Breast epithelium (tissue), 4 donors: ENCODE data around the gene TCTN1. TPM values are rescaled to one million over a fixed set of nuclear protein-coding genes. Genes with fewer than 3 reads are reported as not detected.

Experiments
- DNase-seq, 2 donors: peaks; one replicate each; pipeline ENCODE4 v3.0.0-alpha.2; 2019; ENCODE audit warnings: low spot score in 2 of 2
- H3K27ac ChIP-seq, 2 donors: fragments of 200-600 bp; sonication (generic) in 1 of 2; one replicate each; pipeline ENCODE4 v1.5.1; 2016 to 2019; ENCODE audit warnings: mild to moderate bottlenecking in 1 of 2
- H3K27me3 ChIP-seq, 2 donors: fragments of 200-600 bp; sonication (generic) in 1 of 2; one replicate each; pipeline versions ENCODE4 v1.5.1 to v1.6.0; 2017 to 2019; ENCODE audit warnings: control low read depth in 1 of 2, mild to moderate bottlenecking in 1 of 2
- H3K36me3 ChIP-seq: fragments of 200-600 bp; one replicate; pipeline ENCODE4 v1.5.1; 2019
- H3K4me1 ChIP-seq, 2 donors: fragments of 200-600 bp; sonication (generic); one replicate each; pipeline ENCODE4 v1.5.1; 2016 to 2019; ENCODE audit warnings: control low read depth in 1 of 2
- H3K4me3 ChIP-seq, 3 donors: fragments of 200-600 bp; sonication (generic); 1 replicate in 2 of 3; 2 replicates in 1 of 3; pipeline ENCODE4 v1.5.1; 2016 to 2019; ENCODE audit warnings: mild to moderate bottlenecking in 3 of 3, moderate library complexity in 2 of 3
- H3K9me3 ChIP-seq, 2 donors: fragments of 200-600 bp; sonication (generic) in 1 of 2; one replicate each; pipeline ENCODE4 v1.5.1; 2016 to 2019; ENCODE audit warnings: control low read depth in 1 of 2
- CTCF ChIP-seq, 3 donors: fragments of 450-650 bp; IDR thresholded peaks; one replicate each; pipeline ENCODE4 v1.5.1; 2016 to 2017; ENCODE audit warnings: antibody characterized with exemption in 3 of 3, mild to moderate bottlenecking in 3 of 3, moderate library complexity in 3 of 3
- POLR2A ChIP-seq: fragments of 450-650 bp; IDR thresholded peaks from one replicate; pipeline ENCODE4 v1.6.1; 2016; ENCODE audit warnings: antibody characterized with exemption, mild to moderate bottlenecking, moderate library complexity
- POLR2AphosphoS5 ChIP-seq, 3 donors: sonication (generic); formaldehyde crosslinking; IDR thresholded peaks; one replicate each; pipeline ENCODE4 v1.6.1; 2017; ENCODE audit warnings: antibody characterized with exemption in 3 of 3
- intact Hi-C: fragments of 100-400 bp; cut with DNase I; formaldehyde crosslinking; loops from one replicate; pipeline ENCODE4 v1.15.1; 2023; ENCODE audit warnings: low total_unique reads
- total RNA-seq, 3 donors: library from RNA; depleted of rRNA; stranded (reverse); fragments of >200 nt; gene quantifications; one replicate each; pipeline ENCODE4 v1.1.0, GENCODE V29; 2016

The TCTN1 gene
- total RNA-seq, 3 donors from 2014 or later, result 43.0 to 76.0 (median 56.3) TPM

GRCh38 chr12:110683888-110684287 is 70.0 kb downstream of the TCTN1 start:
- Histone ChIP-seq H3K4me1 (peaks cover 0 to 5% of the 10 kb centered on the region in 2 donors), H3K9me3 (no peaks in the 10 kb centered on the region), H3K27ac (no peak overlapping the region), H3K4me3 (no peak overlapping the region), H3K27me3 (no peaks in the 10 kb centered on the region), H3K36me3 (no peaks in the 10 kb centered on the region)
- no peak for TF ChIP-seq POLR2A
- no peak for TF ChIP-seq CTCF (IDR thresholded peaks at IDR 0.05)
- no peak for TF ChIP-seq POLR2AphosphoS5 (IDR thresholded peaks at IDR 0.05)
- intact Hi-C loops, result no loop called here
- DNase-seq, result no peak

GRCh38 chr12:110684312-110684836 is 70.4 kb downstream of the TCTN1 start:
- H3K27ac ChIP-seq, result no peak overlapping the region
- no peak for DNase-seq
- H3K36me3 ChIP-seq, result no peaks in the 10 kb centered on the region
- TF ChIP-seq CTCF (IDR thresholded peaks at IDR 0.05) (no peak), POLR2A (no peak), POLR2AphosphoS5 (IDR thresholded peaks at IDR 0.05) (no peak)
- H3K4me3 ChIP-seq, result no peak overlapping the region
- no peaks in the 10 kb centered on the region for H3K9me3 ChIP-seq
- intact Hi-C loops, result no loop called here
- H3K4me1 ChIP-seq, result peaks cover 0 to 5% of the 10 kb centered on the region in 2 donors
- no peaks in the 10 kb centered on the region for H3K27me3 ChIP-seq

GRCh38 chr12:110686294-110686903 is 72.5 kb downstream of the TCTN1 start:
- DNase-seq, result no peak
- no peaks in the 10 kb centered on the region for H3K27me3 ChIP-seq
- H3K27ac ChIP-seq, result no peak overlapping the region
- intact Hi-C loops, result no loop called here
- H3K36me3 ChIP-seq, result no peaks in the 10 kb centered on the region
- TF ChIP-seq CTCF (IDR thresholded peaks at IDR 0.05) (no peak), POLR2AphosphoS5 (IDR thresholded peaks at IDR 0.05) (no peak), POLR2A (no peak)
- H3K4me1 ChIP-seq, result peaks cover 4 to 5% of the 10 kb centered on the region in 2 donors
- H3K4me3 ChIP-seq, result no peak overlapping the region
- no peaks in the 10 kb centered on the region for H3K9me3 ChIP-seq

- Histone ChIP-seq H3K36me3 (no peaks in the 10 kb centered on the region), H3K9me3 (no peaks in the 10 kb centered on the region), H3K27ac (no peak overlapping the region), H3K27me3 (no peaks in the 10 kb centered on the region), H3K4me1 (peaks cover 4 to 5% of the 10 kb centered on the region in 2 donors), H3K4me3 (no peak overlapping the region)
- TF ChIP-seq CTCF (IDR thresholded peaks at IDR 0.05) (no peak), POLR2AphosphoS5 (IDR thresholded peaks at IDR 0.05) (no peak), POLR2A (no peak)
- DNase-seq, result no peak
- intact Hi-C loops, result no loop called here
Observed at GRCh38 chr12:110687396-110688169, 73.7 kb downstream of the TCTN1 start.
